Stimulated activated CD4-positive, alpha-beta T cell treated with anti-CD3 and anti-CD28 coated beads, Interleukin-4, amount 100 ng/mL, for 4 hours (primary cell): ENCODE results near the gene DNAH10.
"Not testable (repeated sequence)": the region's sequence is repeated elsewhere in the genome, so short reads cannot be mapped to it uniquely, and the experiment has no call there.

Experiments
- DNase-seq, 2 experiments: peaks; one replicate each; pipeline ENCODE4 v3.0.0-alpha.2; 2020

DNAH10 gene

DNA sequence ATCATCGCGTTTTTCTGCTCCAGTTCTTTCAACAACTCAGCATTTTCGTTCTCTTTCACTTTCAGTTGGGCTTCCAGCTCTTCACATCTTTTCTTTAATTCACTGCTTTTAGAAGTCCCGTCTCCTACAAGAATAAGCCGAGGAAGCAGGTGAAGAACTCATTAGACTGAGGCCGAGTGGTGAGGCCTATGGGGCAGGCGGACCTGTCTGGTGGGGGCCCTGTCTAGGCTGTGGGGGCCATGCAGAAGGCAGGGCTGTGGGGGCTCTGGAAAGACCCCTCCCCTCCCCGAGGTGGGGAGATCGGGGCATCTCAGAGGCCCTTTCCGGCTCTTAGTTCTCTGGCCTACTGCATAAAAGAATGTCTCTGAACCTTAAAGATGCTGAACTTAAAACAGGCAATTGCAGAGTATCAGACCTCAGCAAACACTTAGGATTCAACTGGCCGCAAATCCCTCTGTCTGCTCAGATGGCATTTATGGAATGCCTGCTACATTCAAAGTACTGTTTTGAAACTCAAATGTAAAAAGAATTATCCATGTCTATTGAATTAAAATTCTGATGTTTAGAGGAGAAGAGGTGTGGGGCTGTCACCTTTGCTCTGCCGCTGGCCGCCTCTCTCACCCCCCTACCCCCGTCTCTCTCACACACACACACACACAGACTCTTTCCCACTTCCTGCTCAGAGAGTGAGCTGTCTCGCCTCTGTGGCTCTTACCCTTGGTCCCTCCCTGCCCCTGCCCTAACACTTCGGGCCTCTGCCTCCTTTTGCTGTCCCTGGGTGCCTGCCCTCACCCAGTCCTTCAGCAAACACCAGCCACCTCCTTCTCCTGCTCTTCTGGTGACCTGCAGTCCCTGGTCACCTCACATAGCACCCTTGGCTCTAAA is 175.8 kb downstream of the DNAH10 start:
- peak in 1 of 2 experiments; percentile 39 for DNase-seq

DNA sequence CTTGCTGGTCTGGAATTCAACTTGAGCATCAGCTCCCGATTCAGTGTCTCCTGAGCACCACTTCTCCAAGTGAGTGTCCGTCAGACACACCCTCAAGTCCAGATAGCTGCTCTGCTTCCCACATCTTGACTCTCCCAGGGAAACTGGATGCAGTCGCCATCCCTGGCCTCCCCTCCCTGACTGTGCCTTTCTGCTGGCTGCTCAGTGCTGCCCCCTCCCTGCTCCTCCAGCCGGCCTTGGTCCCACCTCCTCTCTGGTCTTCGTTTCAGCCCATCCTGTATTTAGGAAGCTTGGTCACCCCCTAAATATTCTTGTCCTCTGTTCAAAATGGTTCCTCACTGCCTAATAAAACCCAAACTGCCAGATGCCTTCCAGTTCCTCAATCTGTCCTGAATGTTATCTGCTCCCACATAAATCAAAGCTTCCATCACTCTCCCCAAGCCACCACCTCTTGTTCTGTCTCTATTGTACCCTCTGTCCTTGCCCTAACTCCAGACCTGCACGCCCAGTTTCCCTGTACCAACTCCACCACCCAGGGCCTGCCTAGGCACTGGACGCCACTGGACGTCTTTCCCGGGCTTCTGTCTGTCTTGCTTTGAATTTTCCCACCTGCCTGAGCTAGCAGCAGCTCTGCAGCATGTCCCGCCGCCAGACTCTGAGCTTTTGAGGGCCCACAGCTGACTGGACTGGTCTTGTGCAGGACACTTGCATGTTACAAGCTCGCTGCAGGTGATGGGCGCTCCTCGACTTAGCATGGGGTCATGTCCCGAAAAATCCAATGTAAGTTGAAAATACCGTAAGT is 176.8 kb downstream of the DNAH10 start:
- no peak for DNase-seq

DNA sequence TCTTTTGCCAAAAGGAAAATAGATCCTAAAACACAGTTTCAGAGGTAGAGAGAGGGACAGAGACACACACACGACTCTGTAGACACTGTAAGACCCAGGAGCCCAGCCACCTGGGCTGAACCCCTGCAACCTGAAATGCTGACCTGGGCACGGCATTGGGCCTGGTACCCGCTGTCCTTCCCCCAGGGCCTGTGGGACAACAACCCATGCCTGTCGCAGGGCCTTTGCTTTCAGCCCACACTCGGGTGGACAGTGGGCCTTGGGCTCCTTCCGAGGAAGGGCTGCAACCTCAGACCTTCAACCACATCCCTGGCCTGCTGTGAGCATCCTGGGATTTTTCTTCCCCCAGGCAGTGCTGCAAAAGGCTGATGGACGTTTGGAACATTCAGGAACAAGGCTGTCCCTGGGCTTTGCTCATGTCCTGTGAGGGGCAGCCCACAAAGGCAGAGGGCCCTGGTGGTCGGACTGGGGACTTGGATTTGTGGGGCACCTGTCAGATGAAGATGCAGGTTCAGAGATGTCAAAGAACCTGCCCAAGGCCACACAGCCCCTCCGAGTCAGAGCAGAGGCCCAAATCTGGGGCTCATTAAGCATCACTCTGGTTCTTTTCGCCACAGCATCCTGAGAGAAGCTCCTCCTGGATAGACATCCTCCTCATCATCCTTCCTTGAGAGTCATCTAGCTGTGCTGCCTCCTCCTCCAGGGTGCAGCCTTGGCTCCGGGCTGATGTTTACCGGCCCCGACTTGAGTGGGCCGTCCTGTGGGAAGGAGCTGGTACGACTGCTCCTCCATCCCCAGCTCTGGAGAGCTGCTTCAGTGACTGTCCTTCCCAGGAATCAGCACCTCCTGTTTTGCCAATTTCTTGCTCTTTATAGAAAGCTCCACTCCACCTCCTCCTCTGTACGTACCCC is 177.9 kb downstream of the DNAH10 start:
- DNase-seq: no peak

DNA sequence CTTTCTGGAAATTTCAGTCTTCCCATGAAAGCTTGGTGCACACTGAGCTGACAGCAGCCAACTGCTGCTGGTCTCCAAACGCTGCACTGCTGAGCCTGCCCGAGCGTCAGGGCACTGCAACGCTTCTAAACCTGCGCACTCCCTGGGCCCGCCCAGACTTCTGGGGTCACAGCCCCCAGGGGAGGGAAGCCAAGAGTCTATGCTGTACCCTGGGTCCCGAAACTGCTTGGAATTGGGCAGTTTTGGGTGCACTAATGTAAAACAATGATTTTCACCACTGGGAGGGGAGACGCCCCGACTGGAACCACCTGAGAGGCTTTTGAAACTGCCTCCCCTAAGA is 178.5 kb downstream of the DNAH10 start:
- no peak for DNase-seq

GRCh38 chr12:123941000-123941399 is 178.9 kb downstream of the DNAH10 start:
- DNase-seq: no peak

GRCh38 chr12:123941624-123942237 is 179.6 kb downstream of the DNAH10 start:
- DNase-seq: no peak

- no peak for DNase-seq
Measured at GRCh38 chr12:123942238-123942653, 180.1 kb downstream of the DNAH10 start.

GRCh38 chr12:123942911-123943648 is 181.0 kb downstream of the DNAH10 start:
- no peak for DNase-seq

DNA sequence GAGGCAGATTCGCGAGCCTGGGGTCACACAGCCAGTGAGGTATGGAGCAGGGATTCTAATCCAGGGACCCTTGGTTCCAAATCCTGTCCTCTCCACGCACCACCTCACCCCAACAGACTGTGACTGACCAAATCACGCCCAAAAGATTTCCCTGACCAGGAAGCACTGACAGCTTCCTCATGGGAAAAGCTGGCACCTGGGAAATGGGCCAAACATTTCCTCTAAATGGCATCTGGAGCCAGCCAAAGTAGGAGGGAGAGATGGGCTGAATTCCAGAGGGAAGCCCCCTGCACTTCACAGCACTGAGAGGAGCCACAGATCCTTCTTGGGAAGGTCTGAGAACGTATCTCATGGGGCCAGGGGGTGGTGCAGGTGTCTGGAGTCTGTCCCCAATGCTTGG is 181.7 kb downstream of the DNAH10 start:
- DNase-seq: no peak

- no peak for DNase-seq
Measured at GRCh38 chr12:123944696-123945095, 182.6 kb downstream of the DNAH10 start.

- no peak for DNase-seq
Measured at GRCh38 chr12:123945287-123946151, 183.4 kb downstream of the DNAH10 start.

GRCh38 chr12:123946152-123946515 is 184.0 kb downstream of the DNAH10 start:
- no peak for DNase-seq

- DNase-seq: not testable (repeated sequence)
Measured at GRCh38 chr12:123946516-123947505, 184.7 kb downstream of the DNAH10 start.

GRCh38 chr12:123947531-123947930 is 185.4 kb downstream of the DNAH10 start:
- not testable (repeated sequence) for DNase-seq

GRCh38 chr12:123948401-123948795 is 186.3 kb downstream of the DNAH10 start:
- no peak for DNase-seq

DNA sequence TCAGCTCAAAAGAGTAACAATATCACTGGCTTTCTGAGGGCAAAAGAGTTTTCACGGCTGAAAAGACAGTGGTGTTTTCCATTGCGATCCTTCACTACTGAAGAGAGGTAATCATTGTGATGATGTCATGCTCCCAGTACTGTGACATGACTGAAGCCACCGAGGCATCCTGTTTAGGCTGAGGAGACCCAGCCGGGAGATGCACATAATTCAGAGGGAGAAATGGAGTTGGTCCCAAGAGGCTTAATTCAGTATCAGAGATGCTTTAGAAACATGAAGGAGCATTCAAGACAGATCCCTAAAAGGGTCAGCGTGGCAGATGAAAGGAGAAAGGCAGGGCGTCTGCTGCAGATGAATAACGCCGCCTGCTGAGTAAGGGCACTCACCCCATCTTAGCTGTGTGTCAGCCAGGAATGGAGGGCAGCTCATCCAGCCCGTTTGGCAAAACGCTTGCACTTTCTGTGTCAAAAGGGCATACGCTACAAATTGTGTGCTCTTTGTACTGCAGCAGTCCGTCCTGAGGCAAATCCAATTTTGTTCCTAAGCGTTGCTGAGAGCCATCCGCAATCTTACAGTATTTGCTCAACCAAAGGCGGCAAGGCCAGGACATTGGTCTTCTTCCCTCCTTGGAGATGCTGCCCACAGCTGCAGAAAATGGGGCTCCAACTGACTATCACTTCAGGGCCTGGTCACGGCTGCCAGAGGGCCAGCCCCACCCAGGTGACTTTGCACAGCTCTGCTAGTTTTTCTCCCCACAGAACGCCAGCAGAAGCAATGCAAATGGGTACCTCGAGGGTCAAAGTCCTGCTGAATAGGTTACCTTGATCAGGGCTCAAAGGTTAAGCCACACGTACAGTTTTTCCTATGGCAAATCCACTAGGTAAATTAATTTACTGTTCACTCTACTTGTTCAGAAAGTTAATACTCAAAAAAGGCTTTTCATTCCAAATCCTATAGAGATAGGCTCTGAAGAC is 187.0 kb downstream of the DNAH10 start:
- no peak for DNase-seq

- DNase-seq: no peak
Measured at GRCh38 chr12:123949770-123950165, 187.7 kb downstream of the DNAH10 start.
